ENCODE measurements around the gene SHROOM3.

The SHROOM3 gene

DNA sequence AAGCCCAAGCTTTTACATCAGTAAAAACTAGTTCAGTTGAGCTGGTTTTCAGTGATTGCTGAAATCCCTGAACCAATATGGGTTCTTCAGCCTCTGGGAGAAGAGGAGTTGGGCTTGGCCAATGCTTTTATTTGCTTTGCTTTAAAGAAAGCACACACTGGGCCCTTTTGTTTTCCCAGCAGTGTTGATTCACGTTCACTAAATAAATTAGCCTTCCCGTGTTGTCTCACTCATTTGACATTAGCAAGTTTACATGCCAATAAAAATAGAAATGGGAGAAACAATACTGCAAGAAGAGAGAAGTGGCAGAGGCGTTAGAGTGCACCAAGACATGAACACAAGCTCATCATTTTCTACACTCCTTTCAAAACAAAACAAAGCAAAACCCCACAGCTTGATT is 136.2 kb downstream of the SHROOM3 start:
- no peak for DNase-seq

DNA sequence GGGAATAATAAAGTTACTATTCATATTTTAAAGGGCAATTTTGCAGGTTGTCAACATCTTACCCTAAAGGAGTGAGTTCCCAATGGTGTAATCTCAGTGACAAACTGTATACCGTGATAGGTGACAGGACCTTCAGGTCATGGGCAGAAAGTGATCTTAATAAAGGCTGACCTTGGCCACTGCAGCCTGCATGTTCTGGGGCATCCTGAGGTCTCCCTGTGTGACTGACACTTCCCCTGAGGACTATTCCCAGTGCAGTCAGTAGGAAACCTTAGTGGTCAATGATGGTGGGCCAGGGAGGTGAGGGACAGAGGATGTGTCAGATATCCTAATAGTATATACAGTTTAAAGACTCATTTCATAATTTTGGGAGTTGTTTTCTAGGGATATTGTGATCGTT is 137.2 kb downstream of the SHROOM3 start:
- DNase-seq: no peak

DNA sequence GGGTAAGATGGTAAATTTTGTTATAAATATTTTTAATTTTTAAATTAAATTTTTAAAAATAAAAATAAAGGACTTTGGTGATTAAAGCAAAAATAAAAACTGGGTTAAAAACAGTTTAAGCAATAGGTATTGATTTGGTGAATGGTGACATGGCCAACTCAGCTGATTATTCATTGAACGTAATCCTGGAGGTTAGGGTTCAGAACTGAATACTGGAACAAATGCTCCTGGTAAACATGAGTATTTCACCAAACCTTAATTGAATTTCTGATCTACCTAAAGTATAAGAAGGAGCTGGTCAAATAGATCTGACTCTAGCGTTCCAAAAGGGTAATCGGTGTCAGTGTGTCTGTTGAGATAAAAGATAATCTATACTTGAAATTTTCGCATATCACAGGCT is 141.8 kb downstream of the SHROOM3 start:
- no peak for DNase-seq

DNA sequence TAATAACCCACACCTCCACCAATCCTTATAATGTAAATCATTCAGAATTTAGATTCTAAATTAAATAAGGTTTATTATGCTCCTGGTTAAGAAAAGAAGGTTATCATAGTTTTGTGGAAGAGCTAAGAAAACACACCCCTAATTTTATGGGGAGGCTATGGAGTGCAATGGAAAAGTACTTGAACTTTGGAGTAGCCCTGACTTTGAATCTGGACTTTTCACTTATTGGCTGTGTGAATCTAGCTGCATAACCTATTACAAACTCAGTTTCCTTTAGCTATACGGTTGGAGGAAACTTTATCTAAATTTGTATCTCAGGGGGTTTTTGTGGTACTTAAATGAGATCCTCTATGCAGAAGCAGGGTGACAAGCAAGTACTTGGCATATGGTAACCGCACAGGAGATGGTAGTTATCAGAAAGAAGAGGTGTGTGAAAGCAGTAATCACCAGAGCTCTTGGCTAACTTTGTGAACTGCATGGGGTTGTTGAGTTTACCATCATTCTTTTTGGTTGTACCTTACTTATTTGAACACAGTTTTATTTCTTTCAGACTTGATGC is 143.1 kb downstream of the SHROOM3 start:
- no peak for DNase-seq

DNA sequence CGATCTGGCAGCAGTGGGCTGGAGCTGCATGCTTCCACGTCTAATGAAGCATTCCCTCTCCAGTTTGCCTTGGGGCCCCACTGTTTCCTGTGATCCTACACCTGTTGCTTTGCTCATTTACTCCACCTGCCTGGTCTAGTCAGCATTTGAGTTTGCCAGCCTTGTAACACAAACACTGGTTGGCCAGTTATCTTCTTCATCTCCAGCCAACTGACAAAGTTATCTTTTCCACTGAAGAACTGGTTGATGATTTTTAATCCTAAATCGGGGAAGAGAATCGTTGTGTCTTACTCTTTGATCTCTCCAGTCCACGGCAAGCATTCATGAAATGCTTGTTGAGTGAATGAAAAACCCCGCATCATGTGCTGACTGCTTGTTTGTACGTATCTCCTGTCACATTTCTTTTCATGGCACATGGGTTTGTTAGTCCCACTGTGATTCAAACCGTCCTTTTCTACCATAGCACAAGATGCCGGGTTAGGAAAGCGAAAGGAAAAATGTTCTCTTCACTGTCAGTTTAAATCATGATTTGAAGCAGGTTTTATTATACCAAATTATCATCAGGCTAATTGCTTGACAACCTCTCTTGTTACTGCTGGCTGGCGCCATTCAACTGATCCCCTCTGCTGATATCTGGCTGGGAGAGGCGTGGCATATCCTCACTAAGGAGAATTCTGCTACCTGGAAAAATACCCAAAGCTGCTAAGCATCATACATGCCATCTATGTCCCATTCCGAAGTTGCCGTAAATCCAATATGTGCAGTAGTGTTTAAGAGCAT is 144.8 kb downstream of the SHROOM3 start:
- no peak for DNase-seq

DNA sequence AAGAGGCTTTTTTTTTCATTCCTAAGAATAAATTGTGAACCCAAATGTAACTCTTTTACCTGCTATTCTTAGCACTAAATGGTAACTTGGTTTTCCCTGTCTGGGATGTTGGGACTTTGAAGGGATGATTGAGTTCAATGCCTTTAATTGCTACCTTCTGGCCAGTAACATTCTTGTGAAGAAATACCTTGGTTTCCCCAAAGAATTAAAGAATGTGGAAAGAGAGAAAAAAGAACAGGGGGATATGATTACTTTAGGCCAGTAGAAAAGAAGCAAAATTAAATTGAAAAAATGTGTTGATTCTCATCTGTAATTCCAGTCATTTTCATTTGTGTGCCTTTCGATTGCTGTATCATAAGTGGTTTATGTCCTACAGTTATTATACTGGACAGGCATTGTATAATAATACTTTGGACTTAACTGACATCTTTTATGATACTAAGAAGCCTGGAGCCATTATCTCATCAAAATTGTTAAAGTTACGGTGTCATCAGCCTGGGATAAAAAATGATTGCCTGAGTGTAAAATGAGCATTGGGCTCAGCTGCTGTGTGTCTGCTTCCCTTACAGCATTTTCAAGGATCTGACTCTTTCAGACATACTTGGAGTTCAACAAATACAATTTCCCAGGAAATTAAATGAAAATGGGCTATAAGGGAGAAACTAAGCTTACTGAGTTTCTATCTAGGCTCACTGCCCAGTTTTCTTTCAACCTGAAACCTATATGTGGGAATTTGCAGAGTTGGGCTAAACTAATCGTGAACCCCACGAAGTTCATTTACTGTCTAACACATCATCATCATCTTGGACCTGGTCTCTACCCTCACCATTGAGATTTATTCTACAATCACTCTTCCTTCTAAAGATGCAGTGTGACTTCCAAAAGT is 146.3 kb downstream of the SHROOM3 start:
- DNase-seq: no peak

DNA sequence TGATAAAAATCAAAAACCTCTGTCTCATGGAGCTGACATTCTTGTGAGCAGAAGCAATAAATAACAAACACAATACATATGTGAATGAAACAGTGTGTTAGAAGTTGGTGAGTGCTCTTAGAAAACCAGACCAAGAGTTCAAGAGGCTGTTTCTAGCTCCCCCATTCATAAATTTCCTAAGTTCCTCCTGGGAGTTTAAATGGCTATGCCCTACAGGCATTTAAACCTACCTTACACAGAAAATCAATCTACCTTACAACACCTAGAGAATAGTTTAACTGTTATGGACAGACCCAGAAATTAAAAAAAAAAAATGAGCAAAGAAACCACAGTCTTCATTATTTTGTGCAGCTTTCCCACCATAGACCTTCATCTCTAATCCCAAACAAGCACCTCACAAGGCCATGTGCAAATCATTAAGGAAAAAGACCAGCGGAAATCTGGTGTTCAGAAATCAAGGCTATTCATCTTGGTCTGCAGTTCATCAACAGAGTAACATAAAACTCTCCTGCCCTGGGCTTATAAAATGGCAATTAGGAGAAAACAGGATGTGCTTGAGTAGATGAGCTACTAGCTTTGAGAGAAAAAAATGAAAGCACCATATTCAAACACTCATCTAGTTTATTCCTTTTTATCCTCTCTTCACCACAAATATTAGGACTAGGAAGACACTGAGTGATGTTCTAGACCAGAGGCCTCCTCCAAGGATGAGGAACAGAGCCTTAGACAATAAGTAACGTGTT is 147.2 kb downstream of the SHROOM3 start:
- no peak for DNase-seq

DNA sequence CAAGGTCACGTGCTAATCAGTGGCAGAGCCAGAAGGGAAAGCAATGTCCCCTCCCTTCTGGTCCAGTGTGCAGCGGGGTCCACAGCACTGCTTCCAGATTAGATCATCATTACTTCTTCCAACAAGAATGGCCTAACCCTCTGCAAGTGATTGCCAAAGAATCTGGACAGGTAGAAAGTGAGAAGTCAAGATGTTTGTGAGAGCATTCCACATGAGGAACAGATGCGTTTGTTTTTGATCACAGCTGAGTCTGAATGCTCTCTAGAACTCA is 147.7 kb downstream of the SHROOM3 start:
- DNase-seq: no peak

DNA sequence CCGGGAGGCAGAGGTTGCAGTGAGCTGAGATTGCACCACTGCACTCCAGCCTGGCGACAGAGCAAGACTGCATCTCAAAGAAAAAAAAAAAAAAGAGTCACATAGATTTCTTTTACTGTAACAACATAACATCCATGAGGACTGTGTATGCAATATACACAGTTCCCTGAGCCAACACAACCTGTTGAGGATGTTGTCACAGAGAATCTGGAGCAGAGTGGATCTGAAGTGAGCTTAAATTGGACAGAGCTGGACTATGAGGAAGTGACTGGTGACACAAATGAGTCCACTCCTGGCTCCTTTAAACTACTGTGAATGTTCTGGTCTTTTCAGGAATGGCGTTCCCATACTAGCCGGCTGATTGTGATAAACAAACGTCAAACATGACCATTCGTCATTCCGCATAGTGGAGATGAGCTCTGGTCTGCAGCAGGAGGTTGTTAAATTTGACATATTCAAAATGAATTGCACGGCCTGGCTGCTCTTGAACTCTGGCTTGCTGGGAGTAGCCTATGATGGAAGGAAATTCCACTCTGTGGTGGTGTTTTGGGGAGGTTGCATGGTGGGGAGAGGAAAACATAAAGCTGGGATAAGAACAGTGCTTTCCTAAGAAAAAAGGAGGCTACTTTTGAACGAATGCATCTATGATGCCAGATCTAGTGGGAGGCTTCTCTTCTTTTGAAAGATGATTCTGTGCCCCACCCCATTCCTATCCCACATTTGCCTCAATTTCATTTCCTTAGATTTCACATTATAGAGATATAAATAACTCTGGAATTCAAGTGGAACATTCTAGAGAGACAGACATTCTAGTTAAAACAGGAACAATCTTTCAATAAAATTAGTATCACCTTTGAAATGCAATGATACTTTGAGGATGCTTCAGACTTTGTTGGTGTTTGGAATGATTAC is 149.5 kb downstream of the SHROOM3 start:
- no peak for DNase-seq

DNA sequence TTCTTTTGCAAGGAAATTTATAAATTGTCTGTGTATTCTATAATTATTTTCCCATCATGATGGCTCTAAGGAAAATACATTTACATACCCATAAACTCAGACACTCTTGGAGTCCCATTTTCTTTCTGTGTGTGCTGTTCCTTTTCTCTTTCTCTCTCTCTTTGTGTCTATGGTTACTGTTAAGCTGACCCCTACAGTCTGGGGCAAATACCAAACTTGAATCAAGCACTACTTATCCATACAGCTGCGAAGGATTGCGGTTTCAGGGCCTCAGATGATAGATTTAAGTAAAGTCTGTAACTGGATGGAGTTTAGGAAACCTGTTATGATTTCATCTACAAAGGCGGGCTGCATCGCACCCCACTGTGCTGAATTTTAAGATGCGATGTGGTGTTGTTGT is 150.2 kb downstream of the SHROOM3 start:
- DNase-seq: no peak

DNA sequence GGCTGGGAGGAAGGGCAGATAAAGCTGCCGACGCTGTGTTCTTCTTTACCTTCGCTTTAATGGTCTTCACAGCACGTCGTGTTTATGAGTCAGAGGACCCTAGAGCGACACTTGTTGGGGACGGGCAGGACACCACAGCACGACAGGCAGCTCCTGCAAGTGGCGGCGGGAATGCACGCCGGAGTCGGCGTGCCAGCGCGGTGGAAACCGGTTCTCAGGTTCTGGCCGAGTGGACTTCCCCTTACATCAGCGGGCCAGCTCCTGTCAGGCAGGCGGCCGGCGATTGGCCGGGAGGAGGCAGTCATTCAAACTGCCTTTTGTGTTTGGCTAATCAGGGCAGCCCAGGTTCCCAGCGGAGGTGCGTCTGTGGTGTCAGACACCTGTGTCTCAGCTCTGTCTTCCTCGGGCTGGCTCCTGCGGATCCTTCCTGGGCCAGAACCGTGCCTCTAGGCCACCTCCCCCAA is 150.9 kb downstream of the SHROOM3 start:
- no peak for DNase-seq

DNA sequence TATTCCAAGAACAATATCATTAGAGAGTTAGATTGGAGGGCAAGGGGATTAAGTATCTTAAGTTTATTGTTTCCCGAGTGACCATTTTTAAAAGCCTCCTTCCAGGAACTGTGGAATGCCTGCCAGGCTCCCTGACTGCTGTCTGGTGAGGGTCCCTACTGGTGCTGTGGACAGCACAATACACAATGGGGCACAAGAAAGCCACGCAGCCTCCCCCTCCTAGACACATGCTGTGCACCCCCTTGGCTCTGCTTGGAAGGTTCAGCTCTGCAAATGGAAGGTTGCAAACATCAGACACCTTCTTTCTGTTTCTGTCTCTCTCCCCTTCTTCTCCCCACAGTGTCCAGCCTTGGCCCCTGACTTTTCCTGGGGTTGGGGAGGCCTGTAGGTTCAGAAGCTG is 153.2 kb downstream of the SHROOM3 start:
- DNase-seq: no peak

DNA sequence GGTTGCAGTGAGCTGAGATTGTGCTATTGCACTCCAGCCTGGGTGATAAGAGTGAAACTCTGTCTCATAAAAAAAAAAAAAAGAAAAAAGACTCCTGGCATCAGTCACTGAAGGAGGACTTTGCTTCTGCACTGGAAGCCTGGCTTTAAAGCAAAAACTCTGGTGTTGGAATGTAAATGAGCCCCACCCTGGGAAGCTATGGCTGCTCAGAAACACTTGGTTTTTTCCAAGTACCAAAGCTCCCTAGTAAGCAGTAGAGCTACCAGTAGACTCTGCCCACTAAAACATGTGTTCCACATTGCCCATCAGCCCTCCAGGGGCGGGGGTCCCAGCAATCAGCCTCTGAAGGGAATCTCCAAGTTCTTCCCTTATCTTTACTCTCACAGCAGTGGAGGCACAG is 154.4 kb downstream of the SHROOM3 start:
- no peak for DNase-seq

DNA sequence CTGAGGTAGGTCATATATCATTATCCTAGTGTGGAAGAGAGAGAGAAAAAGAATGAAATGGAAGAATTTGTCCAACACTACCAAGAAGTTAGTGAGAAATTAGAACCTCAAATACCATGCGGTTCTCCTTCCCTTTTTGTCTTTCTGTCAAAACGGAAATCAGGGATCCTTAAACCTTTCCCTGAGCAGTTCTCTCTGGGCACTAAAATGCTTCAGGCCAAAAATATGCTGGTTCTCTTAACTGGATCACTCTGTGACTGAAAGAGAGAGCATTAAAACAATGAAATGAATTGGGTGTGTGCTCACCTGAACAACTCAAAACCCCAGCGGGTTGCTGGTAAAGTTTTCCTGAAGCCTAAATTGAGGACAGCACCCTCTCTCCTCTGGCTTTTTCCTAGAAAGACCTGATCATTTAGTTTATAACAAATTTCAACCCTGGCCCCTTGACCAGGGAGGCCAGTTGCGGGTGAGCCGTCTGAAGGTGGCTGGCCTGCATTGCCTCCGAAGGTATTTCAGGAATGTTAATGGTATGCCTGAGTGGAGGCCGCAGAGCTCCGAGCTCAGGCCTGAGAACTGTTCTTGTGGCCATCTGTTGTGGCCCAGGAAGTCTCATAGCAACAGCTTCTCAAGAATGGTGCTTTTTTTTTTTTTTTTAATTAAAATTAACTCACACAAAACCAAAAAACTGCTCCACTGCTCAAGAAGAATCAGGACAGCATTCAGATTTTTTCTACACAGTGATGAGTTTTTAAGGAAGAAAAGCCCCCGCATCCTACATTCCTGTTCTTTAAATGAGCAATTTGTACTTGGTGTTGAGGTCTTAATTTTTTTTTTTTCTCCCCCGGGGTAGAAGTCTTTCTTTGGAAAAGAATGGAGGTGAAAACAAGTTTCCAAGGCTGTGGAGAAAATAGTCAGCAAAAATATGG is 155.1 kb downstream of the SHROOM3 start:
- no peak for DNase-seq

DNA sequence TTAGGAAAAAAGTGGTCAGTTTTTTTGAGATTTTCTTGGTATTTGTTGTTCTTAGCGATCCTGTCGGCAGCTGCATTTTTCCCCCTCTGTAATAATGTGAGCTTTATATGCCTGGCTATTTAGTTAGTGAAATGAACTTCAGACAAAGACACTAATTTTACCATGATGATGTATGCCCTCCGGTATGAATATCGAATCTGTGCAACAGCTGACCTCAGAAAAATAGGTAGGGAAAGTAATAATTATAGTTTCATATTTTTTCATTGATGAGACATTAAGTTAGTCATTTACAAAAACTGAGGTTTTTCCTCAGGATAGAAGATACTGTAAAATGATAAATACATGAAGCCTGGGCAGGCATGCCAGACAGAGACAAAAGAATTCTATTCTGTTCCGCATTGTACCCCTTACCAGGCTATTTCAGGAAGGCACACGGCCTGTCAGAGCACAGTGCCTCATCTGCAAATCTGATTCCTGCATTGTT is 155.8 kb downstream of the SHROOM3 start:
- DNase-seq: no peak

DNA sequence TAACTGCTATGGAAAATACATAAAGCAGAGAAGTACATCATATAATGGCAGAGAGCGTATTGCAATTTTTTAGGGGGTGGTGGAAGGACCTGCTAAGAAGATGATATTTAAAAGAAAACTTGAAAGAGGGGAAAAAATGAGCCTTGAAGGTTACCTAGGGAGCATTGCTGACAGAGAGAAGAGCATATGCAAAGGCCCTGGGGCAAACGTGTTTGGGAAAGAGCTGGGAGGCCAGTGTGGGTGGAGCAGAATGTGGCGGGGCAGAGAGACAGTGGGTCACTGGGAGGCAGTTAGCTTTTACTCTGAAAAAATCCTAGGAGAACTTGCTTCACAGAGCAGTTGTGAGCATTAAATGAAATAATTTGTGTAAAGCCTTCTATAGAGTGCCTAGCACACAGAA is 157.0 kb downstream of the SHROOM3 start:
- DNase-seq: no peak

DNA sequence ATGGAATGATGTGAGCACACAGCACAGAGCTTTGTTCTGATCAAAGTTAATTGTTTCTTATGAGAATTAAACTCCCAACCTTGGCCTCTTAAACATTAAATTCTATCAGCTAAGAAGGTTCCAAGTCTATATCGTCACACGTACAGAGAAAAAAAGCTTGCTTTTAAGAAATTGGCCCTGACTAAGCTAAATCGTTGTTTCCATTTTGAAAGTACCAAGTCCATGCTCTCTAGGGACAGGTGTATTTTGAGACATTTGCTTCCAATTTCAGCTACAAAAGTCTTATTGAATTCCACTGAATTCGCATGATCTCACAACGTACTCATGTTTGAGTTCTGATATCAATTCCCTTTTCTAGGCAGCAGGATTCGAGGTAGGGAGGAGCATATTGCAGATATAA is 157.4 kb downstream of the SHROOM3 start:
- DNase-seq: no peak

DNA sequence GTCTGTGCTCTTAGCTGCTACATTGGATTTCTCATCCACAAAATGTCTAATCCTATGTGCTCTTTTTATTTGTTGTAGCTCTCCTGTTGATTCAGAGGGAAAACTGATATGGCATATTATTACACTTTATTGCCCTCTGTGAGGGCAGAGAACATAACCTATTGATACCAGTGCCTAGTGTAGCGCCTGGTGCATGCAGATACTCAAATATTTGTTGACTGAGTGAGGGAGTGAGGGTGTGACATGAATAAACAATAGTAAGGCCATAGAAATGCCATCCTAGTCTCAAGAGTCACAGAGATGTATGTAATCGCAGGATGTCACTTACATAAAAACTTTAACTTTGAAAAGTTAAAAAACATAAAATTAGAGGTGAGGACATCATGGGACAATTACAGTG is 159.1 kb downstream of the SHROOM3 start:
- no peak for DNase-seq

DNA sequence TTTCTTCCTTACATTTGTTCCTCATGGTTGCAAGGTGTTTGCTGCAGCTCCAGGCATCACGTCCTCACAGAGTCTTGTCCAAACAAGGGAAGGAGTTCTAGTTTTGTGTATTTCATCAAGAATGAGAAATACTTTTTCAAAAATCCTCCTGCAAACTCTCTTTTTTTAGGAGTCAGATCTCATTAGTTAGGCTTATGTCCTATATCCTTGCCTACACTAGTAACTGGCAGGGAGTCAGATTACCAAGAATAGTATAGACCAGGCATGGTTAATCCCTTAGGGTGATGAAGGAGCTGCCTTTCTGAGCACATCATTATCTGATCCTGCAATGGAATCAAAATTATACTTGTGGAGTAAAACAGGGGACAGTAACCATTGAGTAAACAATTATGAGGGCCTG is 160.4 kb downstream of the SHROOM3 start:
- DNase-seq: no peak

DNA sequence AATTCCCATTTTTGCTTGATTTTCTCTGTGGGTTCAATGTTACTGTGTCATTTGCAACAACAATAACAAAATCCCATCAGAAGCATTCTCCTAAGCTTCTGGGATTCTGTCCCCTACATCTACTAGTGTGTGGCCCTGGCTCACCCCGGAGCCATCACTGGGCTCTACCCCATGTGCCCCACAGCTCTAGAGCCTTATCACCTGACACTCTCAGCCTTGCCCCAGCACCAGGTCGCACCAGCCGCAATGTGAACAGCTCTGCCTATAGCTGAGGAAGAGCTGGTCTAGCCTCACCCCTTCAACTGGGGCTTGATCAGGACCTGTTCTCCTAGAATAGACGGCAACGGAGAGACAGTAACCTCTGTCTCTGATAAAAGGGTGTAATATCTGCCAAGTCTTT is 161.7 kb downstream of the SHROOM3 start:
- no peak for DNase-seq

DNA sequence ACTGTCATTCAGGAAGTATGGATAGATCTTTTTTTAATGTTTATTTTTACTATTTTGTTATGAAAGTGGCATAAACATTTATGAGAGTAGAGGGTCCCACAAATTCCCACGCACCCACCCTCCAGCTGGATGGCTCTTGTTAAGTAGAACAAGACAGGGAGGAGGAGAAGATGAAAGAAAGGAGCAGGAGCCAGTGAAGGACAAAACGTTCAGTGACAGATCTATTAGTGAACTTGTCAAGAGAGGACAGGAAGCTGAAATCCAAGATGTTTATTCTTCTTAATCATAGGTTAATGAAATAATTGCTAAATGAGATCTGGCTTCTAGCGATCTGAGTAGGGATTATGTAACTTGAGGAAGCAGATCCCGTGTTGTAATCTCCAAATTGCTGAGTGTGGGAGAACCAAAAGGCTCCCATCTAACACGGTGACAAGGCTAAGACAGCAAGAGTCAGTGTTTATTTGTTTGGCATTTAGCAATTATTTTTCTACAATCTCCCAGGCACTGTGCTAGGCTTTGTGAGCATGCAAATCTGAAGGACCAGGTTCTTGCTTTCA is 162.5 kb downstream of the SHROOM3 start:
- DNase-seq: no peak
